HG03469 (cell line): ENCODE measurements around the gene ZFAND6.

Source experiments
- ATAC-seq: cut with Tn5 transposase; IDR thresholded peaks from one replicate; pipeline ENCODE4 v1.9.1; 2021; ENCODE audit warnings: mild to moderate bottlenecking, moderate library complexity, moderate number of reproducible peaks; ENCODE audit not compliant: unreplicated experiment

The ZFAND6 gene

DNA sequence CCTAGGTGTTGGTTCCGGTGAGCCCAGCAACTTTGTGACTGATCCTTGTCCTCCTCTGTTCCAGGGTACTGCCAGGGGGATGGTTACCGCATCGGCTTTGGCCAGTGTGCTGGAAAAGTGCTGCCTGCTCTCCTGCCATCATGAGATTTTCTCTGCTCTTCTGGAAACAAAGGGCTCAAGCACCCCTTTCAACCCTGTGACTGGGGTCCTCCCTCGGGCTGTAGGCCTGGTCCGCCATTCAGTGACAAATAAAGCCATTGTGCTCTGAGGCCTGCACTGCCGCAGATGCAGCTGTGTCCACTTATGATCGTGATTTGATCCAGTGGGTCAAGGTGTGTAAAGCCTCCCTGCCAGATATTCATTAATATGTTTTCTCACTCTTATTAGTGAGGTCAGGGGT, 126.6 kb downstream of the ZFAND6 start:
- ATAC-seq, result no peak

DNA sequence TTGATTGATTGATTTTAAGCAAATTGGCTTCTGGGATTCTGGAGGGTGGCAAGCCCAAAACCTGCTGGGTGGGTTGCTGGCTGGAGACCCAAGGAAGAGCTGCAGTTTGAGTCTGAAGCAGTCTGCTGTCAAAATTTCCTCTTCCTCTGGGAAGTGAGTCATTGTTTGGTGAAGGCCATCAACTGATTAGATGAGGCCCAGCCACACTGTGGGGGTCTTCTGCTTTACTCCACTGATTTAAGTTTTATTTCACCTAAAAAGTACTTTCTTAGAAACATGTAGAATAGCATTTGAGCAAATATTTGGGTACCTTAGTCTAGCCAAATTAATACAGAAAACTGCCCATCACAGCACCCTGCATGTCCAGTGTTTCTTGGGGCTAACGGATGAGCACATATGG, 127.1 kb downstream of the ZFAND6 start:
- ATAC-seq, result no peak
